ENCODE measurements around the gene HECW1.
"Not testable (repeated sequence)": the region's sequence is repeated elsewhere in the genome, so short reads cannot be mapped to it uniquely, and the experiment has no call there.

The HECW1 gene

DNA sequence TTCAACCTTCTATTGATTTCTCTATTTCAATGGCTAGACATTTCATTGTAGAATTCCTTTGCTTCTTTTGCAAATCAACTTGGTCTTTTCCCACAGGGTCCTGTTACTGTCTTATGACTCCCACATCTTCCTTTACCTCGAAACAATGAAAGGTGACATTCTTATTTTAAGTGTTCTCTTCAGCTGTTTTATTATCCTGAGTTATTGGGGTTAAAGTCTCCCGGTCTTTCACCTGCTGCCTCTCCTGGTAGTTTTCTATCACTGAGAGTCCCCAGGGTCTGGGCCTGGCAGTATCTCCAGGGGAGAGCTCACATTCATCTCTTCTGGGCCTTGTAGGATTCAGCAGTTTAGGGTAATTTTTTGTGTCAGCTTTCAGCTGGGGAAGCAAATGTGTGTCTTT, 95.8 kb downstream of the HECW1 start:
- ChIA-PET POLR2A (no interaction called here), CTCF (no interaction called here)
- Histone ChIP-seq H3K9me3 (ENCODE audit: control insufficient read depth, insufficient read depth, low read depth, low read length) (no peaks in the 10 kb centered on the region), H3K4me3 (ENCODE audit: low read depth, low read length) (no peak overlapping the region), H3K27ac (ENCODE audit: extremely low read depth, low read depth, low read length) (no peak overlapping the region), H3K4me1 (ENCODE audit: control insufficient read depth, insufficient read depth, low read length) (no peaks in the 10 kb centered on the region), H3K36me3 (ENCODE audit: control insufficient read depth in 2 of 2, insufficient read depth in 1 of 2, low read length in 2 of 2) (no peaks in the 10 kb centered on the region)
- TF ChIP-seq ZNF404 (tag by site-specific recombination; IDR thresholded peaks at IDR 0.05) (no peak), SETDB1 (IDR thresholded peaks at IDR 0.05; ENCODE audit: insufficient read length, low read length) (no peak)

DNA sequence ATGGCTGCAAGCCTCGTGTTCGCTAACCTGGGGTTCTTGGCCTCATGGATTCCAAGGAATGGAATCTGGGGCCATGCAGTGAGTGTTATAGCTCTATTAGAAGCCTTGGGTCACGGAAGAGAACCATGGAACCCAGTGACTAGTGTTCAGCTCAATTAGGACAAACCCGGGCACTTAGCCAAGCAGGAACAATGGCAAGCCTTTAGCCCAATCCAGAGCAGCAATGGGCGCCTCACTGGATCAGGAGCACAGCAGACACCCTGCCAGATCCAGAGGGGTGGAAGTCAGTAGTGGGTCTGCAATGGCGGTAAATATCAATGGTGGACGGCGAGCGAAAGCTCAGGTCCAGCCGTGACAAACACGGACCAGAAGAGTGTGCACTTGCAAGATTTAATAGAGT, 98.1 kb downstream of the HECW1 start:
- H3K9me3 ChIP-seq (ENCODE audit: control insufficient read depth, insufficient read depth, low read depth, low read length); H3K4me3 ChIP-seq (ENCODE audit: low read depth, low read length); H3K27ac ChIP-seq (ENCODE audit: extremely low read depth, low read depth, low read length); H3K4me1 ChIP-seq (ENCODE audit: control insufficient read depth, insufficient read depth, low read length); POLR2A ChIA-PET; H3K36me3 ChIP-seq (ENCODE audit: control insufficient read depth in 2 of 2, insufficient read depth in 1 of 2, low read length in 2 of 2): not testable (repeated sequence)
- CTCF ChIA-PET: interaction anchor here (0.6 to 1.4 kb wide), 5 partner anchors 32 to 229 kb away, joined by 3 to 5 read pairs (median 3); no protein-coding TSS in a partner anchor

GRCh38 chr7:43211286-43211685, 98.8 kb downstream of the HECW1 start:
- H3K27ac ChIP-seq (ENCODE audit: extremely low read depth, low read depth, low read length): no peak overlapping the region
- CTCF ChIA-PET: interaction anchor here (0.8 to 1.4 kb wide), 3 partner anchors 20 to 228 kb away, joined by 3 to 5 read pairs (median 3); no protein-coding TSS in a partner anchor
- no peaks in the 10 kb centered on the region for H3K36me3 ChIP-seq (ENCODE audit: control insufficient read depth in 2 of 2, insufficient read depth in 1 of 2, low read length in 2 of 2)
- H3K9me3 ChIP-seq (ENCODE audit: control insufficient read depth, insufficient read depth, low read depth, low read length): no peaks in the 10 kb centered on the region
- POLR2A ChIA-PET: no interaction called here
- H3K4me3 ChIP-seq (ENCODE audit: low read depth, low read length): no peak overlapping the region
- TF ChIP-seq ZNF514 (tag by site-specific recombination; IDR thresholded peaks at IDR 0.05): no peak
- TF ChIP-seq ZNF768 (tag by site-specific recombination; IDR thresholded peaks at IDR 0.05): no peak
- no peak for TF ChIP-seq ZFP37 (tag by site-specific recombination; IDR thresholded peaks at IDR 0.05)
- TF ChIP-seq ZNF133 (tag by site-specific recombination; IDR thresholded peaks at IDR 0.05): no peak
- no peak for TF ChIP-seq ZNF426 (tag by site-specific recombination; IDR thresholded peaks at IDR 0.05)
- no peak for TF ChIP-seq ZNF223 (tag by site-specific recombination; IDR thresholded peaks at IDR 0.05)
- TF ChIP-seq, protein P1, sequence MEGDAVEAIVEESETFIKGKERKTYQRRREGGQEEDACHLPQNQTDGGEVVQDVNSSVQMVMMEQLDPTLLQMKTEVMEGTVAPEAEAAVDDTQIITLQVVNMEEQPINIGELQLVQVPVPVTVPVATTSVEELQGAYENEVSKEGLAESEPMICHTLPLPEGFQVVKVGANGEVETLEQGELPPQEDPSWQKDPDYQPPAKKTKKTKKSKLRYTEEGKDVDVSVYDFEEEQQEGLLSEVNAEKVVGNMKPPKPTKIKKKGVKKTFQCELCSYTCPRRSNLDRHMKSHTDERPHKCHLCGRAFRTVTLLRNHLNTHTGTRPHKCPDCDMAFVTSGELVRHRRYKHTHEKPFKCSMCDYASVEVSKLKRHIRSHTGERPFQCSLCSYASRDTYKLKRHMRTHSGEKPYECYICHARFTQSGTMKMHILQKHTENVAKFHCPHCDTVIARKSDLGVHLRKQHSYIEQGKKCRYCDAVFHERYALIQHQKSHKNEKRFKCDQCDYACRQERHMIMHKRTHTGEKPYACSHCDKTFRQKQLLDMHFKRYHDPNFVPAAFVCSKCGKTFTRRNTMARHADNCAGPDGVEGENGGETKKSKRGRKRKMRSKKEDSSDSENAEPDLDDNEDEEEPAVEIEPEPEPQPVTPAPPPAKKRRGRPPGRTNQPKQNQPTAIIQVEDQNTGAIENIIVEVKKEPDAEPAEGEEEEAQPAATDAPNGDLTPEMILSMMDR (tag by site-specific recombination; IDR thresholded peaks at IDR 0.05): no peak
- no peak for TF ChIP-seq ZNF112 (tag by site-specific recombination; IDR thresholded peaks at IDR 0.05)
- TF ChIP-seq ZBTB10 (tag by site-specific recombination; IDR thresholded peaks at IDR 0.05): no peak
- no peak for TF ChIP-seq PATZ1 (tag by site-specific recombination; IDR thresholded peaks at IDR 0.05)
- no peak for TF ChIP-seq ZNF747 (tag by site-specific recombination; IDR thresholded peaks at IDR 0.05)
- no peaks in the 10 kb centered on the region for H3K4me1 ChIP-seq (ENCODE audit: control insufficient read depth, insufficient read depth, low read length)
